Caco-2 (cell line): ENCODE measurements around the gene C22orf23. TPM values are rescaled to one million over a fixed set of nuclear protein-coding genes. Genes with fewer than 3 reads are reported as not detected.

ENCODE experiments used
- BruUV-seq: library from RNA; stranded (reverse); fragments of 400-500 nt; replicated peaks from 2 replicates; lab custom pipeline; 2021; lab: Mats Ljungman, UMichigan
- CTCF ChIA-PET: fragments of 300-600 bp; sonication (Branson Sonifier 250); formaldehyde crosslinking; loops from one replicate; lab custom pipeline; 2022; ENCODE audit warnings: antibody characterized with exemption; lab: Charles Lee
- POLR2A ChIA-PET: fragments of 300-600 bp; sonication (Branson Sonifier 250); formaldehyde crosslinking; loops from one replicate; lab custom pipeline; 2022; ENCODE audit warnings: antibody characterized with exemption; lab: Charles Lee
- DNase-seq, 2 experiments: peaks; one replicate each; pipeline versions ENCODE4 v3.0.0 to v3.0.0-alpha.2; 2020 to 2022
- H3K27me3 ChIP-seq: replicated peaks from 2 replicates; pipeline ENCODE4 v1.6.0; 2011; ENCODE audit warnings: low read length; ENCODE audit not compliant: control insufficient read depth, insufficient read depth
- H3K36me3 ChIP-seq: 2 replicates; pipeline ENCODE4 v1.5.1; 2011; ENCODE audit warnings: low read length; ENCODE audit not compliant: control insufficient read depth, insufficient read depth
- H3K4me1 ChIP-seq: fragments of 250-450 bp; sonication (Bioruptor Pico); 2 replicates; pipeline ENCODE4 v1.5.1; 2020; ENCODE audit warnings: mild to moderate bottlenecking
- H3K4me3 ChIP-seq: 2 replicates; pipeline ENCODE4 v1.5.1; 2011; ENCODE audit warnings: low read depth, mild to moderate bottlenecking, control low read depth, low read length
- H3K9me3 ChIP-seq: fragments of 250-450 bp; sonication (Bioruptor Pico); 2 replicates; pipeline ENCODE4 v1.5.1; 2020; ENCODE audit warnings: mild to moderate bottlenecking, moderate library complexity
- H3K27ac Mint-ChIP-seq: one replicate; pipeline ENCODE4 v1.8.0; 2022; ENCODE audit warnings: mixed read lengths; ENCODE audit not compliant: unreplicated experiment
- H3K27me3 Mint-ChIP-seq: one replicate; pipeline ENCODE4 v1.8.0; 2022; ENCODE audit warnings: mixed read lengths; ENCODE audit not compliant: insufficient read depth, unreplicated experiment
- H3K36me3 Mint-ChIP-seq: one replicate; pipeline ENCODE4 v1.8.0; 2022; ENCODE audit warnings: mild to moderate bottlenecking, mixed read lengths; ENCODE audit not compliant: insufficient read depth, unreplicated experiment
- H3K4me1 Mint-ChIP-seq: one replicate; pipeline ENCODE4 v1.8.0; 2022; ENCODE audit warnings: low read depth, mixed read lengths; ENCODE audit not compliant: unreplicated experiment
- H3K4me3 Mint-ChIP-seq: one replicate; pipeline ENCODE4 v1.8.0; 2022; ENCODE audit warnings: mild to moderate bottlenecking, moderate library complexity, mixed read lengths; ENCODE audit not compliant: unreplicated experiment
- H3K9me3 Mint-ChIP-seq: one replicate; pipeline ENCODE4 v1.8.0; 2022; ENCODE audit warnings: mixed read lengths; ENCODE audit not compliant: unreplicated experiment
- CTCF ChIP-seq, 2 experiments: fragments of 200-600 bp in 1 of 2; IDR thresholded peaks; 1 replicate in 1 of 2; 2 replicates in 1 of 2; pipeline versions ENCODE4 v1.5.1 to v1.8.0; 2011 to 2022; ENCODE audit warnings: antibody characterized with exemption in 1 of 2, control low read depth in 1 of 2, inconsistent platforms in 1 of 2, low read depth in 1 of 2, low read length in 1 of 2, mild to moderate bottlenecking in 1 of 2, moderate library complexity in 1 of 2; ENCODE audit not compliant: insufficient read depth in 1 of 2, severe bottlenecking in 1 of 2, unreplicated experiment in 1 of 2
- intact Hi-C: fragments of 100-400 bp; cut with micrococcal nuclease; formaldehyde crosslinking; loops from one replicate; pipeline ENCODE4 v1.10.0; 2022; ENCODE audit not compliant: unreplicated experiment
- total RNA-seq: library from RNA; stranded (reverse); gene quantifications from 2 replicates; pipeline ENCODE4 v1.2.3, GENCODE V29; 2022

C22orf23 gene
- total RNA-seq, 1 experiment from 2014 or later = not detected

DNA sequence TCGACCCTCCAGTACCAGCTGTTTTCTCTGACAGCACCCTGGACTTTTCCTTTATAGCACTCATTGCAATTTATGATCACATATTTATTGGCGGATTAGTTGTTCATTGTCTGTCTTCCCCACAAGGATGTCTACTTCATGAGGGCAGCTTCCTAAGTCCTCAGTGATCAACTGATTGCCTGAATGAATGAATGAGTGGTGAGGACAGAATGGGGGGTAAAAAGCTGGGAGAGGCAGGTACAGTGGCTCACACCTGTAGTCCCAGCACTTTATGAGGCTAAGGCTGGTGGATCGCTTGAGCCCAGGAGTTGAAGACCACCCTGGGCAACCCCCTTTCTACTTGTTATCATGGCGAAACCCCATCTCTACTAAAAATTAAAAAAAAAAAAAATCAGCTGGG, 42.1 kb upstream of the C22orf23 start:
- TF ChIP-seq CTCF (IDR thresholded peaks at IDR 0.05; ENCODE audit: insufficient read depth in 1 of 2, low read depth in 1 of 2, low read length in 1 of 2, severe bottlenecking in 1 of 2, unreplicated experiment in 1 of 2) = no peak
- DNase-seq = no peak
- Mint-ChIP-seq H3K9me3 (no peaks in the 10 kb centered on the region), H3K4me1 (no peaks in the 10 kb centered on the region), H3K27ac (no peak overlapping the region), H3K36me3 (no peaks in the 10 kb centered on the region), H3K27me3 (no peaks in the 10 kb centered on the region), H3K4me3 (no peak overlapping the region)
- CTCF ChIA-PET = no interaction called here
- no peak overlapping the region for H3K4me3 ChIP-seq
- H3K4me1 ChIP-seq = no peaks in the 10 kb centered on the region
- no peaks in the 10 kb centered on the region for H3K27me3 ChIP-seq
- H3K36me3 ChIP-seq = no peaks in the 10 kb centered on the region
- no peaks in the 10 kb centered on the region for H3K9me3 ChIP-seq
- BruUV-seq = no TSS peak
- POLR2A ChIA-PET = interaction anchor here (0.6 kb wide), 2 partner anchors 10 to 139 kb away, joined by 3 read pairs; no protein-coding TSS in a partner anchor
- intact Hi-C loops = no loop called here

- no peaks in the 10 kb centered on the region for H3K4me1 ChIP-seq
- no peak for DNase-seq
- CTCF ChIA-PET = no interaction called here
- POLR2A ChIA-PET = interaction anchor here (0.6 kb wide), 1 partner anchor 139 kb away, joined by 3 read pairs; no protein-coding TSS in a partner anchor
- Mint-ChIP-seq H3K36me3 (no peaks in the 10 kb centered on the region), H3K27ac (no peak overlapping the region), H3K27me3 (no peaks in the 10 kb centered on the region), H3K4me1 (no peaks in the 10 kb centered on the region), H3K4me3 (no peak overlapping the region), H3K9me3 (no peaks in the 10 kb centered on the region)
- H3K27me3 ChIP-seq = no peaks in the 10 kb centered on the region
- no peak overlapping the region for H3K4me3 ChIP-seq
- no peaks in the 10 kb centered on the region for H3K36me3 ChIP-seq
- no TSS peak for BruUV-seq
- intact Hi-C loops = no loop called here
- no peaks in the 10 kb centered on the region for H3K9me3 ChIP-seq
- TF ChIP-seq CTCF (IDR thresholded peaks at IDR 0.05; ENCODE audit: insufficient read depth in 1 of 2, low read depth in 1 of 2, low read length in 1 of 2, severe bottlenecking in 1 of 2, unreplicated experiment in 1 of 2) = no peak
Measured at GRCh38 chr22:37994982-37995381, 41.6 kb upstream of the C22orf23 start.

- no peaks in the 10 kb centered on the region for H3K27me3 ChIP-seq
- no peaks in the 10 kb centered on the region for H3K36me3 ChIP-seq
- Mint-ChIP-seq H3K9me3 (no peaks in the 10 kb centered on the region), H3K27me3 (no peaks in the 10 kb centered on the region), H3K36me3 (no peaks in the 10 kb centered on the region), H3K27ac (no peak overlapping the region), H3K4me1 (no peaks in the 10 kb centered on the region), H3K4me3 (no peak overlapping the region)
- no peak for DNase-seq
- no peaks in the 10 kb centered on the region for H3K4me1 ChIP-seq
- POLR2A ChIA-PET = no interaction called here
- BruUV-seq = no TSS peak
- H3K9me3 ChIP-seq = no peaks in the 10 kb centered on the region
- CTCF ChIA-PET = no interaction called here
- TF ChIP-seq CTCF (IDR thresholded peaks at IDR 0.05; ENCODE audit: insufficient read depth in 1 of 2, low read depth in 1 of 2, low read length in 1 of 2, severe bottlenecking in 1 of 2, unreplicated experiment in 1 of 2) = no peak
- H3K4me3 ChIP-seq = no peak overlapping the region
- intact Hi-C loops = no loop called here
Measured at GRCh38 chr22:37994049-37994448, 40.6 kb upstream of the C22orf23 start.
